ENCODE measurements around the gene CACNA1B. TPM values are rescaled to one million over a fixed set of nuclear protein-coding genes. Genes with fewer than 3 reads are reported as not detected.

CACNA1B gene
- total and polyA plus RNA-seq, 2 donors (not counting 1 experiment from before 2014, with no cell fraction given), result 0.01 to 0.17 TPM

DNA sequence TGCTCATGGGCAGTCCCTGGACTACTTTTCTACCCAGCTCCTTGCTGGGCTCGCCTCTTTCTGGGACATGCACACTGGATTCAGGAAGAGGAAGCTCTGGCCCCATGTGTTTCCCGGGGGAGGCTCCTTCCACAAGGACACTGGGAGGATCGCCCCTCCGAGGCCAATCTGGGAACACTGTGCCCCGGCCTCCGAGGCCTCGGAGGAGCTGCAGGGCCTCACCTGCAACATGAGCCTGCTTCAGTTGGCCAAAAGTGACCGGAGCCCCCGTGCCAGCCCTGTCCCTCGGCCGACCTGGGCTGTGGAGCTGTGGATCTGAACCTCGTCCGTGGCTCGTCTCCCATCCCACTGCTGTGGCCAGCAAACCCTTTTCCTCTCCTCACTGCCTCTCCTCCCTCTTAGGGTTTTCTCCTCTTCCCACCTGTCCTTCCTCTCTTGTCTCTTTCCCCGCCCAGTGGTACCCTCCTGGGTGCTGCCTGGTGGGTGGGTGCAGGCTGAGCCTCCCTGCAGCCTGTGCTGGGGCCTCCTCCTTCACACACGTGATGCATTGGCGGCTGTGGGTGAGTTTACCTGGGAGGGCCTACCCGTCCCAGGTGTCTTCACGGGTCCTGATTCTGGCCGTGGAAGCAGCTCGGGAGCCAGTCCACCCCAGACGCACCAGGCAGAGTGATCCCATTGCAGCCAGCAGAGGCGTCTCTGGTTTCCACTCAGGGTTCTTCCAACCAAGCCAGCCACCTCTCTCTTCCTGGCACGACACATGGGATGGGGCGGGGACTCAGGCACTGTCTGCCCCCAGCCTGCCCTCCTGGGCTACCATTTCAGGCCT lies 241.8 kb downstream of the CACNA1B start:
- Histone ChIP-seq H3K4me3 (replicated peaks in 1 of 4; ENCODE audit: control extremely low read depth in 1 of 4, insufficient read depth in 1 of 4, low read depth in 3 of 4, low read length in 4 of 4) (no peak overlapping the region), H4K20me1 (ENCODE audit: control insufficient read depth, extremely low read depth, insufficient read depth, low read length) (no peaks in the 10 kb centered on the region), H3K27ac (ENCODE audit: insufficient read depth, low read length) (no peak overlapping the region), H3K36me3 (ENCODE audit: control insufficient read depth, insufficient read depth, low read length) (no peaks in the 10 kb centered on the region), H3K27me3 (ENCODE audit: control insufficient read depth, insufficient read depth, low read length) (no peaks in the 10 kb centered on the region), H2AFZ (ENCODE audit: low read length) (no peak overlapping the region), H3K9me3 (ENCODE audit: control insufficient read depth, insufficient read depth, low read depth, low read length) (no peaks in the 10 kb centered on the region), H3K4me2 (ENCODE audit: extremely low read depth, insufficient read depth, low read length) (no peak overlapping the region), H3K4me1 (ENCODE audit: control insufficient read depth, extremely low read depth, insufficient read depth, low read length) (no peaks in the 10 kb centered on the region), H3K79me2 (ENCODE audit: control insufficient read depth, insufficient read depth, low read length) (no peaks in the 10 kb centered on the region), H3K9ac (ENCODE audit: insufficient read depth, low read length) (no peak overlapping the region)
- no peak for TF ChIP-seq EZH2 (IDR thresholded peaks at IDR 0.05; ENCODE audit: low read length, missing control alignments)
- TF ChIP-seq, protein P1, sequence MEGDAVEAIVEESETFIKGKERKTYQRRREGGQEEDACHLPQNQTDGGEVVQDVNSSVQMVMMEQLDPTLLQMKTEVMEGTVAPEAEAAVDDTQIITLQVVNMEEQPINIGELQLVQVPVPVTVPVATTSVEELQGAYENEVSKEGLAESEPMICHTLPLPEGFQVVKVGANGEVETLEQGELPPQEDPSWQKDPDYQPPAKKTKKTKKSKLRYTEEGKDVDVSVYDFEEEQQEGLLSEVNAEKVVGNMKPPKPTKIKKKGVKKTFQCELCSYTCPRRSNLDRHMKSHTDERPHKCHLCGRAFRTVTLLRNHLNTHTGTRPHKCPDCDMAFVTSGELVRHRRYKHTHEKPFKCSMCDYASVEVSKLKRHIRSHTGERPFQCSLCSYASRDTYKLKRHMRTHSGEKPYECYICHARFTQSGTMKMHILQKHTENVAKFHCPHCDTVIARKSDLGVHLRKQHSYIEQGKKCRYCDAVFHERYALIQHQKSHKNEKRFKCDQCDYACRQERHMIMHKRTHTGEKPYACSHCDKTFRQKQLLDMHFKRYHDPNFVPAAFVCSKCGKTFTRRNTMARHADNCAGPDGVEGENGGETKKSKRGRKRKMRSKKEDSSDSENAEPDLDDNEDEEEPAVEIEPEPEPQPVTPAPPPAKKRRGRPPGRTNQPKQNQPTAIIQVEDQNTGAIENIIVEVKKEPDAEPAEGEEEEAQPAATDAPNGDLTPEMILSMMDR (conservative IDR thresholded peaks at IDR 0.05 in 1 of 2, IDR thresholded peaks at IDR 0.05 in 1 of 2; ENCODE audit: low read depth in 1 of 2, low read length in 2 of 2), result no peak
- DNase-seq (ENCODE audit: low read depth in 2 of 2), result no peak

DNA sequence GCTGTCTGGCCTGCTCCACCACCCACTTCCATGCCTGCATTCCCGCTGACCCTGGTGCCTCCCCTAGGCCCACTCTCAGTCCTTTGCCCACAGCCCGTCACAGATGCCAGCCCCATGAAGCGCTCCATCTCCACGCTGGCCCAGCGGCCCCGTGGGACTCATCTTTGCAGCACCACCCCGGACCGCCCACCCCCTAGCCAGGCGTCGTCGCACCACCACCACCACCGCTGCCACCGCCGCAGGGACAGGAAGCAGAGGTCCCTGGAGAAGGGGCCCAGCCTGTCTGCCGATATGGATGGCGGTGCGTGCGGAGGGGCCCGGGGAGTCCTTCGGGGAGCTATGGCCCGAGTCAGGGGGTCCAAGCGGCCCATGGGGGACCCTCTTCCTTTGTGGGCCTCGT lies 242.5 kb downstream of the CACNA1B start:
- H3K4me2 ChIP-seq (ENCODE audit: extremely low read depth, insufficient read depth, low read length), result no peak overlapping the region
- no peaks in the 10 kb centered on the region for H3K36me3 ChIP-seq (ENCODE audit: control insufficient read depth, insufficient read depth, low read length)
- no peaks in the 10 kb centered on the region for H4K20me1 ChIP-seq (ENCODE audit: control insufficient read depth, extremely low read depth, insufficient read depth, low read length)
- no peaks in the 10 kb centered on the region for H3K79me2 ChIP-seq (ENCODE audit: control insufficient read depth, insufficient read depth, low read length)
- H2AFZ ChIP-seq (ENCODE audit: low read length), result no peak overlapping the region
- no peak overlapping the region for H3K27ac ChIP-seq (ENCODE audit: insufficient read depth, low read length)
- no peak for TF ChIP-seq EZH2 (IDR thresholded peaks at IDR 0.05; ENCODE audit: low read length, missing control alignments)
- TF ChIP-seq, protein P1 (conservative IDR thresholded peaks at IDR 0.05 in 1 of 2, IDR thresholded peaks at IDR 0.05 in 1 of 2; ENCODE audit: low read depth in 1 of 2, low read length in 2 of 2), result no peak
- H3K9me3 ChIP-seq (ENCODE audit: control insufficient read depth, insufficient read depth, low read depth, low read length), result no peaks in the 10 kb centered on the region
- H3K4me1 ChIP-seq (ENCODE audit: control insufficient read depth, extremely low read depth, insufficient read depth, low read length), result no peaks in the 10 kb centered on the region
- H3K27me3 ChIP-seq (ENCODE audit: control insufficient read depth, insufficient read depth, low read length), result no peaks in the 10 kb centered on the region
- no peak for DNase-seq (ENCODE audit: low read depth in 2 of 2)
- no peak overlapping the region for H3K4me3 ChIP-seq (replicated peaks in 1 of 4; ENCODE audit: control extremely low read depth in 1 of 4, insufficient read depth in 1 of 4, low read depth in 3 of 4, low read length in 4 of 4)
- H3K9ac ChIP-seq (ENCODE audit: insufficient read depth, low read length), result no peak overlapping the region

DNA sequence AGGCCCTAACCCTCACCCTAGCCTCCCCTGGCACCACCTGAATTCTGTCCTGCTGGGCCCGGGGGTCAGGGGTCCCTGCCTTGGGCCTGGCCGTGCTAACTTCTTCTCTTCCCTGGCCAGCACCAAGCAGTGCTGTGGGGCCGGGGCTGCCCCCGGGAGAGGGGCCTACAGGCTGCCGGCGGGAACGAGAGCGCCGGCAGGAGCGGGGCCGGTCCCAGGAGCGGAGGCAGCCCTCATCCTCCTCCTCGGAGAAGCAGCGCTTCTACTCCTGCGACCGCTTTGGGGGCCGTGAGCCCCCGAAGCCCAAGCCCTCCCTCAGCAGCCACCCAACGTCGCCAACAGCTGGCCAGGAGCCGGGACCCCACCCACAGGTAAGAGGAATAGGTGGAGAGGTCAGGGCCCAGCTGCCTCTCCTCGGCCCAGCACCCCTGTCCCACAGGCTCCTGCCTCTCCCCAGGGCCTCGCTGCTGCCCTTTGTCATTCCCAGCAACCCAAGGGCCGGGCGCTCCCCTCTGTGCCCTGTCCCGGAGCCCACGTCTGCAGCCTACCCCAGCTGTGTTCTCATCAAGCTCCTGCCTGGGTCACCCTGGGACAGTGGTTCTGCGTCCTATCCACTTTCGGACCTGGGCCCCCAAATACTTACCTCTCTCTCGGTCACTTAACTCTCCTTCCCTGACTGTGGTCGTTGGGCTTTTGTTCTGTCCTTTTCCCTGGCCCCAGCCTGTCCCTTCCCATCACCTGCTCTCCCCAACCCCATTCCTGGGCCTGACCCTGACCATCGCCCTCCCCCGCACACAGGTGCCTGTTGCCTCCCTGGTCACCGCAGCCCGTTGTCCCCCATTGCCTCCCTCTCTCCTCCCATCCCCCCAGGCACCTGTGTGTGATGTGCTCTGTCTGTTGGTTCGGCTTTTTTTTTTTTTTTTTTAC lies 243.2 kb downstream of the CACNA1B start:
- H2AFZ ChIP-seq (ENCODE audit: low read length), result no peak overlapping the region
- TF ChIP-seq, protein P1 (conservative IDR thresholded peaks at IDR 0.05 in 1 of 2, IDR thresholded peaks at IDR 0.05 in 1 of 2; ENCODE audit: low read depth in 1 of 2, low read length in 2 of 2), result no peak
- no peak for TF ChIP-seq EZH2 (IDR thresholded peaks at IDR 0.05; ENCODE audit: low read length, missing control alignments)
- H3K4me2 ChIP-seq (ENCODE audit: extremely low read depth, insufficient read depth, low read length), result no peak overlapping the region
- H3K27ac ChIP-seq (ENCODE audit: insufficient read depth, low read length), result no peak overlapping the region
- no peaks in the 10 kb centered on the region for H4K20me1 ChIP-seq (ENCODE audit: control insufficient read depth, extremely low read depth, insufficient read depth, low read length)
- H3K36me3 ChIP-seq (ENCODE audit: control insufficient read depth, insufficient read depth, low read length), result no peaks in the 10 kb centered on the region
- H3K79me2 ChIP-seq (ENCODE audit: control insufficient read depth, insufficient read depth, low read length), result no peaks in the 10 kb centered on the region
- H3K27me3 ChIP-seq (ENCODE audit: control insufficient read depth, insufficient read depth, low read length), result no peaks in the 10 kb centered on the region
- H3K9me3 ChIP-seq (ENCODE audit: control insufficient read depth, insufficient read depth, low read depth, low read length), result no peaks in the 10 kb centered on the region
- no peak overlapping the region for H3K4me3 ChIP-seq (replicated peaks in 1 of 4; ENCODE audit: control extremely low read depth in 1 of 4, insufficient read depth in 1 of 4, low read depth in 3 of 4, low read length in 4 of 4)
- no peak overlapping the region for H3K9ac ChIP-seq (ENCODE audit: insufficient read depth, low read length)
- no peaks in the 10 kb centered on the region for H3K4me1 ChIP-seq (ENCODE audit: control insufficient read depth, extremely low read depth, insufficient read depth, low read length)
- DNase-seq (ENCODE audit: low read depth in 2 of 2), result no peak

Data from fibroblast of lung (primary cell).